Gastroesophageal sphincter (tissue), 3 donors: ENCODE results near the gene ZBTB7C.

Experiments
- CTCF ChIP-seq, 4 experiments: fragments of 200-600 bp in 2 of 4; fragments of 450-650 bp in 2 of 4; sonication (generic) in 1 of 4; IDR thresholded peaks; one replicate each; pipeline ENCODE4 v1.5.1; 2017 to 2019; ENCODE audit warnings: antibody characterized with exemption in 4 of 4, mild to moderate bottlenecking in 2 of 4, moderate library complexity in 2 of 4
- EP300 ChIP-seq: sonication (generic); formaldehyde crosslinking; IDR thresholded peaks from one replicate; pipeline ENCODE4 v1.6.1; 2017; ENCODE audit warnings: antibody characterized with exemption, mild to moderate bottlenecking
- POLR2A ChIP-seq, 2 donors: fragments of 450-650 bp; IDR thresholded peaks; one replicate each; pipeline ENCODE4 v1.6.1; 2017; ENCODE audit warnings: antibody characterized with exemption in 2 of 2, mild to moderate bottlenecking in 2 of 2, moderate library complexity in 1 of 2
- POLR2AphosphoS5 ChIP-seq: sonication (generic); formaldehyde crosslinking; IDR thresholded peaks from one replicate; pipeline ENCODE4 v1.6.1; 2017; ENCODE audit warnings: antibody characterized with exemption

- TF ChIP-seq POLR2AphosphoS5, result no peak
- no peak for TF ChIP-seq CTCF (IDR thresholded peaks at IDR 0.05)
- no peak for TF ChIP-seq POLR2A (IDR thresholded peaks at IDR 0.05)
- no peak for TF ChIP-seq EP300
Observed at GRCh38 chr18:48328473-48329210, 80.5 kb downstream of the ZBTB7C start.
